GM23338 (cell line): ENCODE measurements around the gene RIC8B.

Source experiments
- CREB1 ChIP-seq: fragments of 250-450 bp; sonication (Bioruptor Pico); IDR thresholded peaks from 2 replicates; pipeline ENCODE4 v1.5.0; 2020; ENCODE audit warnings: low read depth, mild to moderate bottlenecking, moderate library complexity
- CTCF ChIP-seq, 2 experiments: fragments of 200-600 bp in 1 of 2; sonication (generic) in 1 of 2; conservative IDR thresholded peaks; 2 replicates each; pipeline versions ENCODE4 v1.5.1 to v1.6.1; 2016 to 2017; ENCODE audit warnings: antibody characterized with exemption in 2 of 2, low read depth in 2 of 2, mild to moderate bottlenecking in 2 of 2, moderate library complexity in 1 of 2
- ETS1 ChIP-seq: IDR thresholded peaks from 2 replicates; pipeline ENCODE4 v1.6.1; 2016; ENCODE audit warnings: antibody characterized with exemption
- EZH2 ChIP-seq: fragments of 200-600 bp; sonication (generic); IDR thresholded peaks from one replicate; pipeline ENCODE4 v1.8.0; 2017; ENCODE audit warnings: antibody characterized with exemption, mild to moderate bottlenecking, low read depth; ENCODE audit not compliant: unreplicated experiment
- EZH2phosphoT487 ChIP-seq: fragments of 200-600 bp; sonication (generic); IDR thresholded peaks from one replicate; pipeline ENCODE4 v1.8.1; 2018; ENCODE audit warnings: antibody characterized with exemption; ENCODE audit not compliant: unreplicated experiment
- JUNB ChIP-seq: IDR thresholded peaks from one replicate; pipeline ENCODE4 v1.6.1; 2016; ENCODE audit warnings: antibody characterized with exemption; ENCODE audit not compliant: unreplicated experiment
- NANOG ChIP-seq: IDR thresholded peaks from 2 replicates; pipeline ENCODE4 v1.6.1; 2016; ENCODE audit warnings: antibody characterized with exemption, borderline replicate concordance
- POLR2AphosphoS5 ChIP-seq: IDR thresholded peaks from 2 replicates; pipeline ENCODE4 v1.6.1; 2016; ENCODE audit warnings: antibody characterized with exemption, low read depth
- REST ChIP-seq: IDR thresholded peaks from one replicate; pipeline ENCODE4 v1.6.1; 2018; ENCODE audit warnings: antibody characterized with exemption; ENCODE audit not compliant: unreplicated experiment
- STAT1 ChIP-seq: IDR thresholded peaks from one replicate; pipeline ENCODE4 v1.6.1; 2016; ENCODE audit warnings: antibody characterized with exemption; ENCODE audit not compliant: unreplicated experiment
- ZNF331 ChIP-seq: fragments of 250-450 bp; sonication (Bioruptor Pico); IDR thresholded peaks from 2 replicates; pipeline ENCODE4 v1.5.0; 2020; ENCODE audit warnings: low read depth, mild to moderate bottlenecking, moderate library complexity

GRCh38 chr12:106790020-106790419 lies 15.5 kb downstream of the RIC8B start:
- TF ChIP-seq CTCF (conservative IDR thresholded peaks at IDR 0.05; ENCODE audit: low read depth in 2 of 2): peak; percentile 22 to 41; a peak in 3 of 4 replicates
- no peak for TF ChIP-seq POLR2AphosphoS5
- no peak for TF ChIP-seq NANOG
- no peak for TF ChIP-seq EZH2phosphoT487
- no peak for TF ChIP-seq EZH2
- no peak for TF ChIP-seq JUNB
- TF ChIP-seq REST: no peak
- no peak for TF ChIP-seq CREB1 (CRISPR knock-in tag)
- TF ChIP-seq ETS1: no peak
- TF ChIP-seq STAT1: no peak
- no peak for TF ChIP-seq ZNF331
